Hepatocyte (in vitro differentiated cells): ENCODE data around the gene ORM1. TPM values are rescaled to one million over a fixed set of nuclear protein-coding genes. Genes with fewer than 3 reads are reported as not detected.
"Not testable (repeated sequence)": the region's sequence is repeated elsewhere in the genome, so short reads cannot be mapped to it uniquely, and the experiment has no call there.

Source experiments
- DNase-seq: peaks from one replicate; pipeline ENCODE4 v3.0.0-alpha.2; 2016; ENCODE audit warnings: low spot score
- H2AFZ ChIP-seq: fragments of 200-600 bp; sonication (generic); 2 replicates; pipeline ENCODE4 v1.6.0; 2016; ENCODE audit warnings: antibody characterized with exemption, mild to moderate bottlenecking
- H3K27ac ChIP-seq: fragments of 200-600 bp; sonication (generic); 2 replicates; pipeline ENCODE4 v1.5.1; 2016; ENCODE audit warnings: mild to moderate bottlenecking
- H3K27me3 ChIP-seq: fragments of 200-600 bp; sonication (generic); 2 replicates; pipeline ENCODE4 v1.6.1; 2016
- H3K36me3 ChIP-seq: fragments of 200-600 bp; sonication (generic); replicated peaks from 2 replicates; pipeline ENCODE4 v1.5.1; 2016; ENCODE audit warnings: low read depth; ENCODE audit not compliant: insufficient read depth
- H3K4me1 ChIP-seq: fragments of 200-600 bp; sonication (generic); 2 replicates; pipeline ENCODE4 v1.5.1; 2016; ENCODE audit warnings: mild to moderate bottlenecking, moderate library complexity; ENCODE audit not compliant: insufficient read depth
- H3K4me2 ChIP-seq: fragments of 200-600 bp; sonication (generic); 2 replicates; pipeline ENCODE4 v1.6.0; 2016
- H3K4me3 ChIP-seq: fragments of 200-600 bp; sonication (generic); 2 replicates; pipeline ENCODE4 v1.5.1; 2016; ENCODE audit warnings: mild to moderate bottlenecking
- H3K79me2 ChIP-seq: fragments of 200-600 bp; sonication (generic); 2 replicates; pipeline ENCODE4 v1.6.0; 2017; ENCODE audit warnings: mild to moderate bottlenecking
- H3K9me2 ChIP-seq: fragments of 200-600 bp; sonication (generic); replicated peaks from 2 replicates; pipeline ENCODE4 v1.6.0; 2017; ENCODE audit warnings: mild to moderate bottlenecking; ENCODE audit not compliant: insufficient read depth
- H3K9me3 ChIP-seq: fragments of 200-600 bp; sonication (generic); 2 replicates; pipeline ENCODE4 v1.5.1; 2016; ENCODE audit warnings: low read depth, mild to moderate bottlenecking
- H4K20me1 ChIP-seq: fragments of 200-600 bp; sonication (generic); 2 replicates; pipeline ENCODE4 v1.6.0; 2016; ENCODE audit warnings: mild to moderate bottlenecking; ENCODE audit not compliant: insufficient read depth, poor library complexity, severe bottlenecking
- CTCF ChIP-seq: fragments of 200-600 bp; sonication (generic); IDR thresholded peaks from 2 replicates; pipeline ENCODE4 v1.5.1; 2016; ENCODE audit warnings: antibody characterized with exemption, mild to moderate bottlenecking; ENCODE audit not compliant: poor library complexity
- EZH2 ChIP-seq: fragments of 200-600 bp; sonication (generic); IDR thresholded peaks from 2 replicates; pipeline ENCODE4 v1.6.1; 2016; ENCODE audit warnings: antibody characterized with exemption, mild to moderate bottlenecking, borderline replicate concordance
- EZH2phosphoT487 ChIP-seq: fragments of 200-600 bp; sonication (generic); IDR thresholded peaks from one replicate; pipeline ENCODE4 v1.6.1; 2018; ENCODE audit warnings: antibody characterized with exemption, mild to moderate bottlenecking, low read depth, moderate library complexity; ENCODE audit not compliant: unreplicated experiment, severe bottlenecking
- WGBS: methylation state at CpG from one replicate; pipeline ENCODE4 v1.1.6; 2016; ENCODE audit warnings: low lambda C conversion rate; ENCODE audit errors: missing lambda C conversion rate; 5-methylcytosine and 5-hydroxymethylcytosine counted together
- polyA plus RNA-seq: library from polyadenylated mRNA; unstranded; fragments of >200 nt; fragmentation: Nextera tagmentation; extraction: Ambion mirVana; gene quantifications from 2 replicates; pipeline ENCODE4 v1.2.1, GENCODE V29; 2016
- total RNA-seq: library from RNA; depleted of rRNA; stranded (reverse); fragments of >200 nt; gene quantifications from 2 replicates; pipeline ENCODE4 v1.2.3, GENCODE V29; 2014

ORM1 gene
- total and polyA plus RNA-seq, 2 experiments from 2014 or later: 472 to 976 TPM

- not testable (repeated sequence) for H3K4me3 ChIP-seq, H2AFZ ChIP-seq, H3K9me3 ChIP-seq, H3K27me3 ChIP-seq, H3K4me2 ChIP-seq, H4K20me1 ChIP-seq, H3K79me2 ChIP-seq, H3K9me2 ChIP-seq, H3K36me3 ChIP-seq, DNase-seq, H3K27ac ChIP-seq
- 82% methylated on average over 15 of the region's 19 CpGs for WGBS
- peaks cover 19% of the 10 kb centered on the region for H3K4me1 ChIP-seq
These were observed 8.6 kb downstream of the ORM1 start for GRCh38 chr9:114331229-114332195.

GRCh38 chr9:114332474-114333040 is 9.7 kb downstream of the ORM1 start:
- H3K79me2 ChIP-seq, H2AFZ ChIP-seq, DNase-seq, H3K9me2 ChIP-seq, H4K20me1 ChIP-seq, H3K27ac ChIP-seq, H3K4me2 ChIP-seq, H3K4me3 ChIP-seq, H3K9me3 ChIP-seq, H3K27me3 ChIP-seq, H3K36me3 ChIP-seq: not testable (repeated sequence)
- WGBS: 88% methylated on average over 4 of the region's 4 CpGs
- H3K4me1 ChIP-seq: peaks cover 18% of the 10 kb centered on the region

GRCh38 chr9:114333718-114334117 is 10.8 kb downstream of the ORM1 start:
- not testable (repeated sequence) for H3K4me1 ChIP-seq, H3K4me2 ChIP-seq, H3K27ac ChIP-seq, H3K9me2 ChIP-seq, H2AFZ ChIP-seq, H3K79me2 ChIP-seq, H3K36me3 ChIP-seq, H4K20me1 ChIP-seq, H3K4me3 ChIP-seq, H3K27me3 ChIP-seq, H3K9me3 ChIP-seq, DNase-seq
- WGBS: 74% methylated on average over 3 of the region's 4 CpGs

GRCh38 chr9:114334490-114334889 is 11.6 kb downstream of the ORM1 start:
- no peak overlapping the region for H2AFZ ChIP-seq
- H3K4me3 ChIP-seq: no peak overlapping the region
- no peak overlapping the region for H3K27ac ChIP-seq
- H4K20me1 ChIP-seq: no peaks in the 10 kb centered on the region
- no peaks in the 10 kb centered on the region for H3K27me3 ChIP-seq
- H3K4me2 ChIP-seq: no peak overlapping the region
- WGBS: 98% methylated on average over 9 of the region's 9 CpGs
- H3K9me2 ChIP-seq: no peaks in the 10 kb centered on the region
- no peaks in the 10 kb centered on the region for H3K4me1 ChIP-seq
- H3K79me2 ChIP-seq: no peaks in the 10 kb centered on the region
- no peaks in the 10 kb centered on the region for H3K9me3 ChIP-seq
- no peak for TF ChIP-seq CTCF
- TF ChIP-seq EZH2phosphoT487: no peak
- no peak for TF ChIP-seq EZH2
- no peak for DNase-seq
- H3K36me3 ChIP-seq: no peaks in the 10 kb centered on the region

GRCh38 chr9:114335745-114336144 is 12.8 kb downstream of the ORM1 start:
- H3K27me3 ChIP-seq: no peaks in the 10 kb centered on the region
- no peaks in the 10 kb centered on the region for H3K36me3 ChIP-seq
- no peaks in the 10 kb centered on the region for H4K20me1 ChIP-seq
- no peaks in the 10 kb centered on the region for H3K9me3 ChIP-seq
- H3K27ac ChIP-seq: no peak overlapping the region
- TF ChIP-seq EZH2: no peak
- TF ChIP-seq CTCF: no peak
- no peak for TF ChIP-seq EZH2phosphoT487
- WGBS: 49% methylated on average over 2 of the region's 2 CpGs
- no peak for DNase-seq
- no peaks in the 10 kb centered on the region for H3K4me1 ChIP-seq
- H2AFZ ChIP-seq: no peak overlapping the region
- H3K79me2 ChIP-seq: no peaks in the 10 kb centered on the region
- H3K4me2 ChIP-seq: no peak overlapping the region
- H3K9me2 ChIP-seq: no peaks in the 10 kb centered on the region
- H3K4me3 ChIP-seq: no peak overlapping the region
